Testis (tissue), 3 donors: ENCODE data around the gene ALDOC. TPM values are rescaled to one million over a fixed set of nuclear protein-coding genes. Genes with fewer than 3 reads are reported as not detected.
"Not testable (repeated sequence)": the region's sequence is repeated elsewhere in the genome, so short reads cannot be mapped to it uniquely, and the experiment has no call there.

ENCODE experiments used
- DNase-seq: peaks from one replicate; pipeline ENCODE4 v3.0.0-alpha.2; 2019
- H3K27ac ChIP-seq, 2 donors: fragments of 200-600 bp; sonication (generic); one replicate each; pipeline ENCODE4 v1.5.1; 2019
- H3K27me3 ChIP-seq: fragments of 200-600 bp; sonication (generic); one replicate; pipeline ENCODE4 v1.5.1; 2019
- H3K36me3 ChIP-seq: fragments of 200-600 bp; sonication (generic); one replicate; pipeline ENCODE4 v1.5.1; 2017; ENCODE audit warnings: low read depth; ENCODE audit errors: missing control alignments
- H3K4me1 ChIP-seq: fragments of 200-600 bp; sonication (generic); one replicate; pipeline ENCODE4 v1.5.1; 2019
- H3K4me3 ChIP-seq, 2 donors: fragments of 200-600 bp; sonication (generic); one replicate each; pipeline ENCODE4 v1.5.1; 2017 to 2019
- H3K9me3 ChIP-seq: fragments of 200-600 bp; sonication (generic); one replicate; pipeline ENCODE4 v1.5.1; 2017
- CTCF ChIP-seq, 3 experiments: fragments of 450-650 bp in 2 of 3; fragments of 200-600 bp in 1 of 3; sonication (generic) in 1 of 3; IDR thresholded peaks; one replicate each; pipeline ENCODE4 v1.5.1; 2016 to 2019; ENCODE audit warnings: antibody characterized with exemption in 3 of 3, mild to moderate bottlenecking in 2 of 3, moderate library complexity in 1 of 3
- POLR2A ChIP-seq: fragments of 450-650 bp; IDR thresholded peaks from one replicate; pipeline ENCODE4 v1.6.1; 2017; ENCODE audit warnings: antibody characterized with exemption, mild to moderate bottlenecking, moderate library complexity
- whole genome bisulfite sequencing, 2 donors: methylation state at CpG; one replicate each; pipeline ENCODE4 v1.1.5; 2018; 5-methylcytosine and 5-hydroxymethylcytosine counted together
- intact Hi-C: fragments of 100-400 bp; cut with DNase I; formaldehyde crosslinking; loops from one replicate; pipeline ENCODE4 v1.15.1; 2023; ENCODE audit warnings: low total_unique reads
- polyA plus RNA-seq: library from polyadenylated mRNA; stranded (reverse); fragments of 350-450 nt; fragmentation: Illumina TruSeq; extraction: RNeasy Lipid Tissue Mini Kit (QIAGEN cat#74804); gene quantifications from one replicate; pipeline ENCODE4 v1.2.3, GENCODE V29; 2014; ENCODE audit warnings: low read depth, low replicate concordance; ENCODE audit not compliant: insufficient read depth
- total RNA-seq, 2 donors: library from RNA; depleted of rRNA; stranded (reverse); fragments of >200 nt; gene quantifications; one replicate each; pipeline ENCODE4 v1.2.3, GENCODE V29; 2016

ALDOC gene
- total and polyA plus RNA-seq, 3 donors from 2014 or later = 29.2 to 65.8 (median 30.7) TPM

DNA sequence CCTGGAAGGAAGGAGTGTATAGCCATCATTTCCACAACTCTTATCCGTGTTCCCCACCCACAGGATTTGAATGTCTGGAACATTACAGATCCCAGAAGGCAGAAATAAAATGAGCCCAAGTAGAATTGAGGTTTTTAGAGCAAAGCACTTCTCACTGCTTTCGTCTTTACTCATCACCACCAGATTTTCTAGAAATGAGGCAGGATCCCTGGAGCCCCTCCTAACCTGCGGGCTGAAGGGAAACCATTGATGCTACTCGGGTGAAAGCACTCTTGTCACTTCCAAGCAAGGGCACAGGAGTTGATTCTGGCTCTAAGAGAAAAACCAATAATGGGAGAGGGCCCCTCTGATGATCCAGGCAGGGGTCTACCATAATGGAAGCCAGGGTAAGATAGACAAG is 2.8 kb upstream of the ALDOC start:
- Histone ChIP-seq H3K4me3 (no peak overlapping the region), H3K36me3 (no peaks in the 10 kb centered on the region), H3K4me1 (peaks cover 6% of the 10 kb centered on the region), H3K9me3 (no peaks in the 10 kb centered on the region), H3K27me3 (no peaks in the 10 kb centered on the region), H3K27ac (no peak overlapping the region)
- intact Hi-C loops = no loop called here
- WGBS, 2 donors = 87 to 92% methylated on average over 4 of the region's 4 CpGs
- DNase-seq = no peak
- no peak for TF ChIP-seq POLR2A
- TF ChIP-seq CTCF (IDR thresholded peaks at IDR 0.05) = no peak

DNA sequence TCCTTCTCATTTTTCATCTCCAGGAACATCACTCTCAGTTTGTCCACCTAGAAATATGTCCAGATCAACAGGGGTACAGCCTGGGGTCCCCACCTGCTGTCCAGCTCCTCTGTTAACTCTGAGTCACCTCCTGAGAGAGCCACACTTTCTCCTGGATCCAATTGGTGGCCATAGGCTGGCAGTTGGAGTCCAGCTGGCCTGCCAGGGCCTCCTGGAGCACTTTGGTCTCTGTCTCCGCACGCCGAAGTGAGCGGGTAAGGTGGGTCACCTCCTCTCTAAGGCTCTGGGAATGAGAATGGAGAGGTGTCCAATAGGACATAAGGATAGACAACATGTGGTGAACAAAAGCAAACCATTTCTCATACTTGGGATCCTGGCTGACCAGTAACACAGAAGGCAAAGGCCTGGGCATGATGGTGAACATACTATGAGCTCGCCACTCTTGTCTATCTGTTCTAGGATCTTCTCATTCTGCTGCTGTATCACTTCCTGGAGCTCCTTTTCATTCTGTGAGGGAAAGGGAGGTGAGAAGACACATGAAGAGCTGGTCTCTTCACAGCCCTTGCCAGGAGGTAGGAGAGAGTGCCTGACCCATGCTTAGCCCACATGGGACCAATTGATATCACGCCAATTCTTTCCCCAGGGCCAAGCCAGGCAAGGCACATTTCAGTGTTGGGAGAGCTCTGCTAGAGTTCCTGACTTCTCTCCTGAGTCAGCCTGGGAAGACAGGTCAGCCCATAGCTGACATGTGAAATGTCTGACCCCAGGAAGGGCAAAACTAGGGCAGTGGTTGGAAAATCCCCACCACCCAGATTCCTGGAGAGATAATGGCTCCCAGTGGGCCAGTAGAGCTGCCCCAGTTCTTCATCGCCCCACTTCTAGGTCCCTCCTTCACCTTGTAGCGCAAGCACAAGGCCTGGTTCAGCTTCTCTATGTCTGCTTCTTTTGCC is 1.8 kb upstream of the ALDOC start:
- Histone ChIP-seq H3K9me3 (no peaks in the 10 kb centered on the region), H3K36me3 (no peaks in the 10 kb centered on the region), H3K4me1 (peaks cover 6% of the 10 kb centered on the region), H3K27me3 (no peaks in the 10 kb centered on the region), H3K27ac (no peak overlapping the region), H3K4me3 (no peak overlapping the region)
- no peak for DNase-seq
- TF ChIP-seq POLR2A = no peak
- TF ChIP-seq CTCF (IDR thresholded peaks at IDR 0.05) = no peak
- intact Hi-C loops = no loop called here
- WGBS, 2 donors = 95 to 99% methylated on average over 4 to 8 of the region's 8 CpGs

GRCh38 chr17:28577466-28577824 is 750 bp upstream of the ALDOC start:
- Histone ChIP-seq H3K27me3 (no peaks in the 10 kb centered on the region), H3K36me3 (no peaks in the 10 kb centered on the region), H3K4me3 (no peak overlapping the region), H3K4me1 (peaks cover 10% of the 10 kb centered on the region), H3K9me3 (no peaks in the 10 kb centered on the region), H3K27ac (peak overlapping the region in 1 of 2 donors; percentile 48)
- TF ChIP-seq POLR2A (no peak), CTCF (IDR thresholded peaks at IDR 0.05) (no peak)
- 86 to 87% methylated on average over 3 of the region's 3 CpGs for WGBS, 2 donors
- intact Hi-C loops = no loop called here
- no peak for DNase-seq

- H3K36me3 ChIP-seq, H3K4me3 ChIP-seq, DNase-seq, H3K27ac ChIP-seq, H3K9me3 ChIP-seq, H3K27me3 ChIP-seq, intact Hi-C loops: not testable (repeated sequence)
- peaks cover 17% of the 10 kb centered on the region for H3K4me1 ChIP-seq
- 40 to 62% methylated on average over 3 of the region's 3 CpGs for WGBS, 2 donors
These were observed 679 bp downstream of the ALDOC start for GRCh38 chr17:28576016-28576415.

- Histone ChIP-seq H3K27ac (no peak overlapping the region), H3K4me3 (no peak overlapping the region)
- 91 to 93% methylated on average over 13 to 14 of the region's 14 CpGs for WGBS, 2 donors
These were observed 1.4 kb downstream of the ALDOC start for GRCh38 chr17:28575126-28575795.

More at GRCh38 chr17:28575126-28575795, 1.4 kb downstream of the ALDOC start:
- H3K4me1 ChIP-seq = peaks cover 21% of the 10 kb centered on the region
- no peaks in the 10 kb centered on the region for H3K36me3 ChIP-seq
- TF ChIP-seq CTCF (IDR thresholded peaks at IDR 0.05) = no peak
- TF ChIP-seq POLR2A = no peak
- H3K9me3 ChIP-seq = no peaks in the 10 kb centered on the region
- intact Hi-C loops = no loop called here
- H3K27me3 ChIP-seq = no peaks in the 10 kb centered on the region
- DNase-seq = no peak
